ENCODE measurements around the gene CPEB1.
"Not testable (repeated sequence)": the region's sequence is repeated elsewhere in the genome, so short reads cannot be mapped to it uniquely, and the experiment has no call there.

The CPEB1 gene

DNA sequence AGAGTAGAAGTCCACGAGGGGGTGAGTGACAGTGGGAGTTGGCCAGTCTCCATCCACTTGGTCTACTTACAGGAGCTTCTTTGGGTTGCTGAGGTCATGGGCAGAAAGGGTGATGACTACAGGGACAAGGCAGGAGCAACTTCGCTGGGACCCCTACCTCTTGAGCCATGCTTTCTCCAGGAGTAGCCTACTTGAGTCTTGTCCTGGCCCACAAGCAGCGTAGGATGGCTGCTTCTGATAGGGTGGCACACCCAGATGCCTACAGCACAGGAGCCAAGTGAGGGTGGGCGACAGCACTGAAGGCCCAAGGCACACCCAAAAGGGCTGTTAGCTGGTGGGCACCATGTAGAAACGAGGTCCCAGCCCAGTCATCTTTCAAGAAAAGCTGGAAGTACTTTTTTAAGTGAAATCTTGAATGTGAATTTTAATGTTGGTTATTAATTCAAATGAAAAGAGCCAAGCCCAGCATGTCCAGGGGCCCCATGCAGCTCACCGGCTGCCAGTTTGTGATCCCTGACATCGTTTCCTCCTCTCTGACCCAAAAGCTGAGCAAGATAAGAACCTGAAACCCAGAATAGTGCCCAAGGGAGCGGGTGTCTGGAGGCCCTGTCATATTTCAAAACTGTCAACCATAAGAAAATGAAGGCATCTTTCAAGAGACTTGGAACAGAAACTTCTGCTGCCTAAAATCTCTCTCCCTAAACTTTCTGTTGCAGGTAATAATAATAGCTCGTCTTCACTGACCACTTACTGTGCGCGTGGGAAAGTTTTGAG, 2.2 kb upstream of the CPEB1 start:
- no peak for DNase-seq (ENCODE audit: low read depth in 2 of 2)

DNA sequence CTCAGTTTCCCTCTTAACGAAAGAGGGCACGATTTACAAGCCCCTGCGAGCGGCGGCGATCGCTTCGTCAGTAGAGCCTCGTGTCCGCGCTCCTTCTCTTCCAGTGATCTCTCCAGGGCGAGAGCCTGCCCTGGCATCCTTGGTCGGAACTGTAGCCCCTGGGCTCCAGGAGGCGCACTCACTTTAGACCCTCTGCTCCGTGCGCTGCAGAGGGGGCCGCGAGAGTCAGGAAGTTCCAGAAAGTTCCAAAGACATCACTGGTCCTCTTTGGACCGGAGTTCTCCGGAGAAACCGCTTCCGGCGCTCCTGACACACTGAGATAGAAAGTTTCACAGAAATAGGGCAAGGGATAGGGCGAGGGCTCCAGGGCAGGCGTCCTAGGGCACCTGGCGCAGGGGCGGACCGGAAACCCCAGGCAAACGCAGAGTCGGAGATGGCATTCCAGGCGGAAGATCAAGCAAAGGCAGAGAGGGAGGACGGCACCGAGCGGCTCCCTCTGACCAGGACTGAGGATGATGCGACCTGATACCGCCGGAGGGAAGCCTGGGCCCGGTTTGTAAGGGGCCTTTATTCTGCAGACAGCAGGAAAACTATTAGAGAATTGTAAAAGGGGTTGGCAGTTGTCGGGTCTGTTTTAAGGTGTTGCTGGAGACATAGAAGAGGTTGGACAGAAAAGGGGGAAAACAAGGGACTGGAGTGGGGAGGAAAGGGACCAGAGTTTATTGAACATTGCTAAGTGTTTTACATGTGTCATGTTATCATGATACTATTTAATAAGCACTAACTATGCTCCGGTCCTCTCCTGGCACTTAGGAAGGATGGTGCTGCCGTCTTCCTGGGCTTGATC, 1.3 kb upstream of the CPEB1 start:
- DNase-seq (ENCODE audit: low read depth in 2 of 2) = no peak

DNA sequence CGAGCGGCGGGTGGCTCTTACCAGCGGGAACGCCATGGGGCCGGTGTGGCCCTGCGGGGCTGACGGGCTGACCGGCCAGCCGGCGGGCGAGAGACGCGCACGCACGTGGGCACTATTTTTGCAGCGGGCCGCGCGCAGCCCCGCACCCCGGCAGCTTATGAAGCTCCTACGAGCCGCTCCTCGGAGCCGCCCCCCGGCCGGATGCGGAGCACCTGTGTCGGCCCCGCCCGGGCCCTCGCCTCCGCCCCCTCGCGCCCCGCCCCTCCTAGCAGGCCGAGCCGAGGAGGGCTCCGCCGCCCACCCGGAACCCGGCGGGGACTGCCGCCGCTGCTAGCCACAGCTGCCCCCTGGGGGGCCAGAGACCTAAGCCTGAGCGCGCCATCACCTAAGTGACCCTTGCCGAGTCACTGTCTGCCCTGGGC, 683 bp upstream of the CPEB1 start:
- peak; percentile 43 to 54 for DNase-seq (ENCODE audit: low read depth in 2 of 2)

DNA sequence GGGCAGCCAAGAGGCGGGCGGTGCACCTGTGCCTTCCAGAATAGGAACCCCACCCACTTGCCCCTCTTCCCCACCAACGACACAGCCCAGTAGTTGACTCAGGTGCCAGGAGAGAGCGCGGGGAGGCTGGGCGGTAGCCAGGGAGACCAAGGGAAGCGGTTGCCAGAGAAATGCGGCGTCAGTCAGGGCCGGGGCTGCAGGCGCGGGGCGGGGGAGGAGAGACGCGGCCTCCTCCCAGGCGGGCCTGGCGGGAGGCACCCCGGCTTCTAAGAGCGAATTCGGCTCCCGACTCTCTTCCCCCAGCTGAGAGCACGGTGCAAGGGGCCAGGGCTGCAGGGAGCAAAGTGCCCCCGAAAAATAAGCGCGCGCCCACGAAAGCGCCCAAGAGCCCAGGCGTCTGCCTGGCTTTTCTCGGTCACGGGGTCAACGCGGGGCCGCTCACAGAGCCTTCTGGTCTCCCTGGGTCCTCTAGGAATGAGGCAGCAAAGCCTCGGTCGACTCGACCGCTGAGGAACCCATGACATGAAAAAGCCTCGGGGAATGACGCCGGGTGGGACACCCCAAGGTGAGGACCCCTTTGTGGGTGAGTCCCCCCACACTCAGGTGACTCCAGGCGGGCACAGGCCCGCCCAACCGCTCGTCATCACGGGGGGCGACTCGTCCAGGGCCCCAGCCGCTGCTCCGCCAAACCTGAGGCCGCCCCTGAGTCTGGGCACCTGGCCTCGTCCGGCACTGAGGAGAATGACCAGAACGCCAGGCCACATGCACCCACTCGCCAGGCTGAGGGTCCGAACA, 716 bp downstream of the CPEB1 start:
- no peak for DNase-seq (ENCODE audit: low read depth in 2 of 2)

DNA sequence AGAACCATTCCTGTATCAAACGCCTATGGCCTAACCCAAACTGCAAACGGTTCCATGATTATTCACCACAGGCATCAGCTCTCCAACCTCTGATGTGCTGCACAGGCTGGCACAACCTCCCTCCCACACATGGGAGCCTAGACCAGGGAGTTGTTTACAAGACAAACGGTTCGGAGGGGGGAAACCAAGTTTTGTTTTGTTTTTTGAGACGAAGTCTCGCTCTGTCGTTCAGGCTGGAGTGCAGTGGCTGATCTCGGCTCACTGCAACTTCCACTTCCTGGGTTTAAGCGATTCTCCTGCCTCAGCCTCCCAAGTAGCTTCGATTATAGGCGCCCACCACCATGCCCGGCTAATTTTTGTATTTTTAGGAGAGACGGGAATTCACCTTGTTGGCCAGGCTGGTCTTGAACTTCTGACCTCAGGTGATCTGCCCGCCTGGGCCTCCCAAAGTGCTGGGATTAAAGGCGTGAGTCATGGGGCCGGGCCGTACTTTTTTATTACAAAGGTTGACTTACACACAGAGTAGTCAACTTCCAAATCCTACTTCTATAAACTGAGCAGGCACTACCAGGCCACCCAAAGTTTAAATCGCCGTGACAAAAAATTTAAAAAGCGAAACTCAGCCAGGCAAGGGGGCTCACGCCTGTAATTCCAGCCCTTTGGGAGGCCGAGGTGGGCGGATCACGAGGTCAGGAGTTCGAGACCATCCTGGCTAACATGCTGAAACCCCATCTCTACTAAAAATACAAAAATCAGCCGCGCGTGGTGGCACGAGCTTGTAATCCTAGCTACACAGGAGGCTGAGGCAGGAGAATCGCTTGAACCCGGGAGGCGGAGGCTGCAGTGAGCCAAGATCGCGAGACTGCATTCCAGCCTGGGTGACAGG, 2.0 kb downstream of the CPEB1 start:
- not testable (repeated sequence) for DNase-seq (ENCODE audit: low read depth in 2 of 2)

DNA sequence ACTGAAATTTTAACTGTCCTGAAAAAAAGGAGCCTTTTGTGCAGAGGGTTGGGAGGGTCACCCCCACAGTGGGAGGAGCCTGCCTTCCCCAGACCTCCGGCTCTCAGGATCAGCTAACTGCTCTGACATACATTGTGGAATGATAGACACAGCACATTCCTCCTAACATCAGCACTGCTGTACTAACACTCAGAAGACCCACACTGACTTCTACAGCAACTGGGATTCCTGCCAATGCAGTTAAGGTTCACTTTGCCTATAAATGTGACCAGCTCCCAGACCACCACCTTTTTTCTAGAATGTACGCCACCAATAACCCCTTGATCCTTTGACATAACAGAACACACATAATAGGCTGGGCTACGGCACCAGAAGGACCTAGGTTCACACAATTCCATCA, 3.2 kb downstream of the CPEB1 start:
- DNase-seq (ENCODE audit: low read depth in 2 of 2) = no peak

DNA sequence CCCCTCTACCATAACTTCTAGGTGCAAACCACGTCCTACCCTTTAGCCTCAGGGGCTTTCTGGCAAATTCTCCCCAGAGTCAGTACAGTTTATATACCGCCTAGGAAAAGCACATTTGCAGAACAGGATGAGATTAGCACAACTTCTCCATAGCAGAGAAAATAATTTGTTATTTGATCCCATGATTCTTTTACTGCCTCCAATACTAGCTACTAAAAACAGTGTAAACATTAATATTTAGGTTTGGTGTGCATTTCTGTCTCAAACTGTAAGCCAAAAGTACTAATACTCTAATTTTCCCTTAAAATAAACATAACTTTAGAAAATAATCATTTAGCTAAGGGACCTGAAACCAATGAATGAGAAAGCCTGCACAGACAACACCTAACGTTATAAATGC, 4.5 kb downstream of the CPEB1 start:
- no peak for DNase-seq (ENCODE audit: low read depth in 2 of 2)

DNA sequence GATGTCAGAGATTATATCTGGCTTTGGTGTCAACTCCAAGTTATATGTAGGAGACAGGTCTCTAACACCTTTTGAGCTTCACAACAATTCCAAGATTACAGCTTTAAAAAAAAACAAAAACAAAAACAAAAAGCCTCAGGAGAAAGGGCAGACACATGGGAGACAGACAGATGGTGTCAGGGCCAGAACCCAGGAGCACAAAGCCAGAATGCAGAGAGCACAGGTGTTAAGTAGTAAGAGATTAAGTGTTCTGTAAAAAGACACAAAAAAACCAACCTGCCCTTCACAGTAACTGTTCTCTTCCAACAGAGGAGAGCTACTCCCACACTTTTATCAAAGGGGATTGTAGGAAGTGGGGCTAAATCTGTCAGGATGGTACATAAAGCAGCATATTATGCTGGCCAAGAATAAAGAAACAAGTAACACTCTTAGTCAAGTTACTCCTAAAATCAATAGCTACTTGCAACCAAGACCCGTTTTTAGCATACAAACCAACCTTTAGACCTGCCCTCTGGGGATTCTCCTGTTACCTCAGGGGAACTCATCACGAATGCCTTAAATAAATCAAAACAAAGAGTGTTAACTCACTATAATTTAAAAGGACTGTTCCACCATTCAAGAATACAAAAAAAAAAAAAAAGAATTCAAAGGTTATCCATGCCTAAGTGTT, 5.9 kb downstream of the CPEB1 start:
- no peak for DNase-seq (ENCODE audit: low read depth in 2 of 2)

DNA sequence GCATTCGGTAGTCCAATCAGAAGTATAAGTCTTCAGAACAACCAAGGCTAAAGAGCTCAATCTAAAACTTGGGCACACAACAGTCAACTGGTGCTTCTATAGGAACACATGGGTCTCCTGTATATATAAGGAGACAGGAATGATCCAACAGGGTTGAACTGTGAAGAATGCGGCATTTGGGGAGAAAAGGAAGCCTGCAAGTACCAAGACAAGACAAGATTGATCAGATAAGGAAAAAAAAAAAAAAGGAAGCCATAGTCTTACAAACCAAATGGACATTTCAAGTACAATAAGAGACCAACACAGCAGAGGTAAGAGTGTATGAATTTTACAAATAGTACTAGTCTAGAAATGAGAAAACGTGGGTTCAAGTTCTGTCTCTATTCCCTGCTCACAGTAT, 6.5 kb downstream of the CPEB1 start:
- no peak for DNase-seq (ENCODE audit: low read depth in 2 of 2)

DNA sequence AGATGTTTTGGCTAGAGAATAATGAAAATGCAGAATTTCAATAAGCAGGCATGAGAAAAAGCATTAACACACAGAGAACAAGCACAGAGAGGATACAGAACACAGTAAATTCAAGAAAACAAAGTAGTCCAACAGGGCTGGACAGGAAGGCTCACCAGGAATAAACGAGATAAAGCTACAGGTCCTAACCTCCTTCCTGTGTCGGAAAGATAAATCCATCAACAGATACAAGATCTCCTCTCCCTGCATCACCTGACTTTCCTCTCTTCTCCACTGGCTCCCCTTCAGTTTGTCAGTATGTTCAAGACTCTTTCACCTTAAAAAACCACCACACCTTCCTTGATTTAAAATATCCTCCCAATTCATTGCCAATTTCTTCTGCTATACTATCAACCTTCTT, 11.4 kb downstream of the CPEB1 start:
- DNase-seq (ENCODE audit: low read depth in 2 of 2) = no peak

DNA sequence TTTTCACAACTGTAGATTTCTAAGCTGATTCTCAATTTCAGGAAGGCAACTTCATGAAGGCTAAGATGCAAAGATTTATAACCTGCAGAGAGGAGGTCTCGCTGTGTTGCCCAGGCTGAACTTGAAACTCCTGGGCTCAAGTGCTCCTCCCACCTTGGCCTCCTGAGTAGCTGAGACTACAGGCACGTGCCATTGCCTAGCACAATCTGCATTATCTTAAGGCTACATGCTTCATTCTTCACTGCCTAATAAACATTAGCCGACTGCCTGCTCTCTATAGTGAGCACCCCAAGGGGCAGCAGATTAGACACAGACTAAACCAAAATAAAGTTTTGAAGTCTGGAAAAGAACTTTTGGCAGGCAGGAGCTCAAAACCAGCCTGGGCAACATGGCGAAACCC, 17.1 kb downstream of the CPEB1 start:
- no peak for DNase-seq (ENCODE audit: low read depth in 2 of 2)

DNA sequence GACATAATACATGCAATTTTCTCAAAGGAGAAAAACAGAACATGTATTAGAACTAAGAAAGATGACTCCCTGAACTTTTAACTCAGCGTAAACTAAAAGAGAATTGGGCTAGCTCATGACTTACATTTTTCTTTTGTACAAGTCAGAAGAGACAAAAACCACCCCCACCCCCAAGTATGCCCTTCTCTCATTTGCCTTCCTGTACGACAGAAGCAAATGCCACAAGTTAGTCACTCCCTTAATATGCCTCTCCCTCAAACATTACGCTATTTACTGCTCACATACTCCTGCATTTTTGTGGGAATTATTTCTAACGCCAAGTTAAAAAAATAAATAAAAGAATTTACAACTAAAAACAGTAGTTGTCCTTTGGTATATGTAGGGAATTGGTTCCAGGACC, 22.0 kb downstream of the CPEB1 start:
- no peak for DNase-seq (ENCODE audit: low read depth in 2 of 2)

DNA sequence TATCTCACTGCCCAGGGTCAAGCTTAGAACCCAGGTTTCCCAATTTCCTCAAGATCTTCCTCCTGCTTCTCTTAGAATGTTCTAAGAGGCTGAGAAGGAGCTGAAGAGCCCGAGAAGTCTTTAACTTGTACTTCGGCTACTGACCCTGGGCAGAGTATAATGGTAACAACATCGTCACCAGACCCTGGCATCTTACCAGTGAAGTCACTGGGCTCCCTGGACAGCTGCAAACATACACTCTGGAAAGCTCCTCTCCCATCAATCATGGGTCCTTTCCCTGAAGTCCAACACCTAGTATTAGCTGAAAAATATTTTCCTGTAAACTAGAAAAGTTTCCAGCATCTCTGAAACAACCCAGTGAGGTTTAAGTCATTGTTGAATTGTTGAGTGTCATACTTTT, 22.7 kb downstream of the CPEB1 start:
- no peak for DNase-seq (ENCODE audit: low read depth in 2 of 2)

DNA sequence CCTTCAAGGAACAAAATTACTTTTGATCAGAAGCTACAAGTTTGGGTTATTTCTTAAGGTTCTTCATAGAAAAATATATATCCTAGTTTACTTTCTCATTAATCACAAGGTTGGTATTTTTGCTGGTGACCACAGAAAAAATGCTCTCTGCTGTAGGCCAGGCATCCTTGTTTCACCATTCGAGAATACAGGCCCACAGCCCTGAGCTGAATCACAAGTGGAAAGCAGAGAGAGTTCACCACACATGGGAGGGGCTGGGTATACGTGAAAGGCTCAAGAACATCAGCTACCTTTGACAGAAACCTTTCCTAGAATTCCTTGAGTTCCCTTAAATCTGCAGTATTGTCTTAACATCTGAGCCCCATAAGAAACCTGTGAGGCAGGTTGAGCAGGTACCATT, 23.2 kb downstream of the CPEB1 start:
- no peak for DNase-seq (ENCODE audit: low read depth in 2 of 2)

DNA sequence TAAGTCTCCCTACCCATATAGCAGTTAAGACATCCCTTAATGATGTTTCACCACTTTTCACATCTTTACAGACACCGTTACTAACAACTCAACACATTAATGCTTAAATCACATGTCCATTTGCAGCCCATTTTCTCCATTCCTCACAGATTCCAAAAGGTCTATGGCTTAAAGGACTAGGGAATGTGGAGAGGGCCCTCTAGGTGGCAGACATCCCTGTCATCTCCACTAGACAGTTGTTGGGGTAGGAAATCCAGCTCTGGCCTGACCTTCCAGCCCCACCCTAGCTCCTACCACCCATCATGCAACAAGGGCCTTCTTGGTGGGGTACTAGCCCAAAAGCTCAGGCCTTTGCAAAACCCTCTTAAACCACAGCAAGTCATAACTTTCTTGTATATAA, 25.2 kb downstream of the CPEB1 start:
- no peak for DNase-seq (ENCODE audit: low read depth in 2 of 2)

DNA sequence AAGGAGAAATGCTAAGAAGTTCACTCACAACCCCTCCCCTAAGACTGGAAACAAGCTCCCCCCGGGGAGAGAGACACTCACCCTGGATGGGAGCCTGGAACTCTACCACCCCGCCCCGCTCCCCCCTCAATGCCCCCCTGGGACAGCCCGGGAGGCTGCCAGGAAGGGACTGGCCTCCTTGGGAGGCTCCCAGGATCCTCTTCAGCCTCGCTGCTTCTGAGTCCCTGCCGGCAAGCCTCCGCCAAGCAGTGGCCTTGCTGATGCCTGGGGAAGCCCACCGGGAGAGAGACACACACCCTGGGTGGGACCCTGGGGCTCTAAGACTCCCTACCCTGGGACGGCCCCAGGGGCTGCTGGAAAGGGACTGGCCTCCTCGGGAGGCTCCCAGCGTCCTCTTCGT, 33.4 kb downstream of the CPEB1 start:
- no peak for DNase-seq (ENCODE audit: low read depth in 2 of 2)

DNA sequence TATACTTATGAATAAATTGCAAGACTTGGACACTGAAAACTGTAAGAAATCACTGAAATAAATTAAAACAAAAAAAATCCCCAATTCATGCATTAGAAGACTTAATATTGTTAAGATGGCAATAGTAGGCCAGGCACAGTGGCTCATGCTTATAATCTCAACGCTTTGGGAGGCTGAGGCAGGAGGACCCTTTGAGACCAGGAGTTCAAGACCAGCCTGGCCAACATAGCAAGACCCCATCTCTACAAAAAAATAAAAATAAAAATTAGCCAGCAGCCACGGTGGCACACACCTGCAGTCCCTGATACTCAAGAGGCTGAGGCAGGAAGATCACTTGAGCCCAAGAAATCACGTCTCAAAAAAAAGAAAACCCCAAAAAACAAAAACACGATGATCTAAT, 35.8 kb downstream of the CPEB1 start:
- no peak for DNase-seq (ENCODE audit: low read depth in 2 of 2)

DNA sequence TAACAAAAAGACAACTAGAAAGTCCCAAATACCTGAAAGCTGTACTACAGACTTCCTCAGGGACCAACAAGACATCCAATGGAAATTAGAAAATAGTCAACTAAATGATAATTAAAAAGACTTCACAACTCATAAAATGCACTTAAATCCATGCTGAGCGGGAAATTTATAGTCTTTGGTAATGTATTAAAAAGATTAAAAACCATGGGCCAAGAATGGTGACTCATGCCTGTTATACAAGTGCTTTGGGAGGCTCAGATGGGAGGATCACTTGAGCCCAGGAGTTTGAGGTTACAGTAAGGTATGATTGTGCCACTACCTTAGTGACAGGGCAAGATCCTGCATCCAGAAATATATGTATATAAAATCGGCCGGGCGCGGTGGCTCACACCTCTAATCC, 45.0 kb downstream of the CPEB1 start:
- no peak for DNase-seq (ENCODE audit: low read depth in 2 of 2)

DNA sequence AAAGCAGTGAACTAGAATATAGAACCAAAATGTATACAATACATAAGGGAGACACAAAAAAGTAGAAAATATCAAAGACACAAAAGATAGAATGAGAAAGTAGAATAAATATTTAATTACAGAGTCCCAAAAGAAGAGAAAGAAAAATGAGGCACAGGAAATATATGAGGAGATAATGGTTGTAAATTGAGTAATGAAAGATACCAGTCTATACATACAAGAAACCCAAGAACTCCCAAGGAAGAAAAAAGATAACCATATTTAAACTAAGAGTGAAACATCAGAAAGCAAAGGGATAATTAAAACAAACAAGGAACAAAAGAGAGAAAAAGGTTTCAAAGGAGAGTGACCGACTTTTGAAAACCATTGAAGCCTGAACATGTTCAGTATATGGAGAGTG, 47.3 kb downstream of the CPEB1 start:
- DNase-seq (ENCODE audit: low read depth in 2 of 2) = no peak

DNA sequence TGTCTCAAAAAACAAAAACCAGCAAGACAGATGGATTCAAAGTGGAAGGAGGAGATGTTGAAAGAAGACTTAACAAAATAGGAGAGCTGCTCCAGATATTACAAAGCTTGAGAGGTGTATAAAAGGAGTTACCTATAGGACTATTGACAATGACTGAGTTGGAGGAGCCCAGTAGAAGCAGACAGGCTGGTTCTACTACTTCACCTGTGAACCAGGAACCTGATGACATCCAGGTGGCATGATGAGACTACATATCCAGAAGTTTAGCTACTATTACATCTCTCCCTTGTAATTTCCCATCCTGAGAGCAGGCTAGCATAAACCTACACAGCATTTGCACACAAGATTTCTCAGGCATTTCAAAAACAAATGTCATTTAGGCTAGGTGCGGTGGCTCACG, 49.3 kb downstream of the CPEB1 start:
- DNase-seq (ENCODE audit: low read depth in 2 of 2) = no peak

DNA sequence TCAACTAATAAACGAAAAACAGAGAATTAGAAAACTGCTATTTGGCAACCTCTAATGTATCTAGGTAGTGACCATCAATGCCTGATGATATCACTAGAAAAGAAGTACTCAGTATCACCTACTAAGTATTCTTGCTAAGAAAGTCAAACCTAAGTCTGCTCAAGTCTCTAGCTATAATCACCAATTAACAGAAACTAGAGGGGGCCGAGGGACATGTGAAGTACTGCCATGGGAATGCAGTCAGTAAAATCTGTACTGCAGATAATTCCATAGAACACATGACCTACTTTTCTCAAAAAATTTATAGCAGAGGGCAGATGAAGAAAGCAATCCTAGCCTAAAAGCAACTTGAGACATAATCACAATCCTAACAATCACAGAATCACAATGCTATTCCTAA, 51.4 kb downstream of the CPEB1 start:
- no peak for DNase-seq (ENCODE audit: low read depth in 2 of 2)

Measured in stimulated activated CD4-positive, alpha-beta T cell treated with anti-CD3 and anti-CD28 coated beads, Interleukin-1b, Interleukin-23, amount 100 ng/mL, for 4 hours (primary cell).